Posterior cingulate gyrus (tissue), 11 donors: ENCODE results near the gene ATP13A1.

ENCODE experiments used
- DNase-seq, 10 donors: peaks; one replicate each; pipeline versions ENCODE4 v3.0.0 to v3.0.0-alpha.2; 2020 to 2021; ENCODE audit warnings: mixed read lengths in 3 of 10
- intact Hi-C: fragments of 100-400 bp; cut with DNase I; formaldehyde crosslinking; loops from one replicate; pipeline ENCODE4 v1.15.1; 2023

The ATP13A1 gene

DNA sequence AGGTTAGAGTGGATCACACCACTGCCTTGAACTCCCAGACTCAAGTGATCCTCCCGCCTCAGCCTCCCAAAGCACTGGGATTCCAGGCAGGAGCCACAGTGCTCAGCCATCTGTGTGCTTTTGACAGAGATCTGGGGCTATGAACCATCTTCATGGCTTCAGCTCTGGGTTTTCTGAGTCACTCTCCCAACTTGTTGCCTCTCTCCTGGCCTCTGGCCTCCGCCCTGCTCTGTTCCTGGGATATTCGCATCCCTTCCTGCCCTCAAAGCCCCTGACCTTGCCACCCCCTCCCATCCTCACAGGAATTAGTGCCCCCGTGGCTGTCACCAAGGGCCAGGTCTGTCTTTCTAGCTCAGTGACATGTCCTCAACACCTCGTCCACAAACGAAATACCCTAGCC is 14.3 kb downstream of the ATP13A1 start:
- peak in 1 of 10 donors; percentile 60 for DNase-seq
- intact Hi-C loops = no loop called here

- DNase-seq = peak in 1 of 10 donors; percentile 75
Observed at GRCh38 chr19:19647037-19647835, 16.2 kb downstream of the ATP13A1 start.

GRCh38 chr19:19645233-19645870 is 18.1 kb downstream of the ATP13A1 start:
- peak in 1 of 10 donors; percentile 70 for DNase-seq
- intact Hi-C loops = no loop called here

More at GRCh38 chr19:19647037-19647835, 16.2 kb downstream of the ATP13A1 start:
- intact Hi-C loops = no loop called here

DNA sequence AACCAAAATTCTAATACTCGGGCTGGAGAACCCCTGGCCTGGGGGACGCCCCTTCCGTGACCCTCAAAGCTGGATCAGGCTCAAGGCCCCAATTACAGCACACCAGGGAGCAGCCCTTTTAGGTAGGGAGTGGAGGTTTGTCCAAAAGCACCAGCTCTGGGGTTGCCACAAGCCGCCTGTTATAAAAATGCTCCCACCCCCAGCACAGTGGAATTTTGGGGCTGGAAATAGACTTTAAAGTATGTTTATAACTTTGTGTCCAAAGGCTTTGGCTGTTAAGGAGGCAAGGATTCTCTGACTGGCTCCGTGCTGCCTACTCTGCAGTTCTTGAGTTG is 19.5 kb downstream of the ATP13A1 start:
- intact Hi-C loops = loop anchor here (1.0 kb wide), 1 partner anchor 112 kb away; no protein-coding TSS in a partner anchor
- DNase-seq = no peak

DNA sequence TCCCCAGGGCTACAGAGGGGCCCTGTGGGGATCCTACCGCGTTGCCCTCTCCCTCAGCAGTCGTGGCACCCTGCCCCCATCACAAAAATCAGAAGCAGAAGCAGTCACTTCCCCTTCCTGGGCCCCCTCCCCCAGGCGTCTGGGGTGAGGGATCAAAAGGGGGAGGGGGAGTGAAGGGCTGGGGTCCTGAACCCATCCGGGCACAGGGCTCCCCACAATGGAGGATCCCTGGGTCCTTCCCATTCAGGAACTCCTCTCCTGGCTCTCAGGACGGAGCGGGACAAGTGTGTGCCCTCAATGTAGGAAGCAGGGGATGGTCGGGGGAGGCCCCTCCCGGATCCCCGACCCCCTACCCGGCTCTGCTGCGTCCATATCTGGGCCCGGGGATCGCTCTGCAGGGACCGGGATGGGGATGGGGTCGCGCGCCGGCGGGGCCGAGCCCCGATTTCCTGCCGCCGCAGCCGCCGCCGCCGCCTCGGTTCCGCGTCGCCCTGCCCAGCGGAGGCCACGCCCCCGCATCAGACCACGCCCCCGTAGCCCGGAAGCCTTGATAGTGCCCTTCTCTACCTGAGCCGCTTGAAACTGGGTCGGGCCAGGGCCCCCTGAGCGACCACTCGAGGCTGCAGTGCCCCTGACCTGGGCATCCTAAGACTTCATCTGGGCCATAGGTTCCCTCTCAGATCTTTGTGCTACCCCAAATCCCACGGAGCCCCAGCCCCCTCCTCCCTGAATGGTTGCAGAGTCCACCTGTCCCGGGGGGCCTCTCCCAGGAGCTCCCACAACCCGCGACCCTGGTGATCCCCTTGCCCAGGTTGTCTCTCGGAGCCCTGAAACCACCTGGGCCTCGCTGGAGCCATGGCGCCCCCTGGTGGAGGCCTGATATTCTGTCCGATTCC is 20.1 kb downstream of the ATP13A1 start, which contains the start of gene GMIP:
Gene GMIP, minus strand, starts transcription at position 500 of the 896 bp plus-strand sequence. Its CDS starts 128 bp downstream, at position 372.
- peak in 9 of 10 donors; percentile 40 to 95 (median 74) for DNase-seq
- intact Hi-C loops = loop anchor here (1.0 kb wide), 1 partner anchor 111 kb away; no protein-coding TSS in a partner anchor

DNA sequence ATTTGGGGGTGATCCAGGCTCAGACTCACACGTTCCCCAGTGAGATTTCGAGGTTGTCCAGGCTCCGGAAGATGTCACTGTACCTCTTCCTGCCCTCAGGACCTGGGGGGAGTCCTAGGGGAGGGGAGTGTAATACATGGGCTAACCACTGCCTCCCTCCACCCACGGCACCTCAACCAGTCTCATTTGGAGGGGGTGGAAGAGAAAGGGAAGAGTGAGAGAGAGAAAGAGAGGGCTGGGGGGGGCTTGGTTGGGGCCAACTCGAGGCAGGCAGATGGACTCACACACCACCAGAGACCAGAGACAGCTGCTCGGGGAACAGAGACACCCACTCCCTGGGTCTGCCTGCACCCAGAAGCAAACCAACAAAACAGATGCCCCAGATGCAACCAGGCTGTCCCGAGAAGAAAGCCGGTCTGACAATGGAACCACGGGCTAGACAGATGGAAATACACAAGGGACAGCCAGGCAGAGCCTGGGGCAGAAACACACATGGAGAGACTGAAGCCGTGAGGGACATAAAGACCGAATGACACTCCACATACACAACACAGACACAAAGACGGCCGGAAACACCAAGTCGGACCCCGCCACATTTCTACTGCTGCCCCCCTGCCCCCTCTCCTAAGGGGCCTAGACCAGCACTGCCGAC is 20.8 kb downstream of the ATP13A1 start:
- DNase-seq = peak in 2 of 10 donors; percentile 59 to 78
- intact Hi-C loops = no loop called here

DNA sequence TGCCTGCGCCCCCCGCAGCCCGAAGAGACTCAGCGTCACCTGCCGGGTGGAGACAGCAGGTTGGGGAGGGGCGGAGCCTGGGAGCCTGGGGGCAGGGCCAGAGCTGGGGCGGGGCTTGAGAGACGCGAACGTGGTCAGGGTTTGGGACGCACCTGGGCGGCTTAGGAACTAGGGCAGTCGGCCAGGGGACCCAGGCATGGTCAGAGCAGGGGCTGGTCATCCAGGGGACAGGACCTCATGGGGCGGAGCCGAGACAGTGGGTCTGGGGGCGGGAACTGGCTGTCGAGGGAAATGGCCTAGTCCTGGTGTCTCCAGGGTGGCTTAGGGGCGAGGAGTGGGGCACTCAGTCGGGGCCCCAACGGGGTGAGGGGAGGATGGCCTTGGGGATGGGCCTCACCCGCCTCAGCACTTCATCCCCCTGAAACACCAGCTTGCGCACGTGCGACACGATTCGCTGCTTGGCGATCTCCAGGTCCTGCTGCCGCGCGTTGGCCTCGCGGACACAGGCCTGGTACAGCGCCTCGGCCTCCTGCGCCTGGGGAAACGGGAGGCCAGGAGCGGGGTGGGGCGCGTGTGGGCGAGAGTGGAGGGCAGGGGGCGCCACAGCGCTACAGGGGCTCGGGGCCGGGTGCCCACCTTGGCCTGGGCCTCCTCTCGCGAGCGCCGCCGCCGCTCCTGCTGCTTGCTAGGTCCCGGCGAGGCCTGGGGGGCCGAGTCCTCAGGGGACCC is 25.8 kb downstream of the ATP13A1 start:
- intact Hi-C loops = no loop called here
- DNase-seq = no peak

GRCh38 chr19:19637186-19637522 is 26.3 kb downstream of the ATP13A1 start:
- intact Hi-C loops = no loop called here
- DNase-seq = no peak

DNA sequence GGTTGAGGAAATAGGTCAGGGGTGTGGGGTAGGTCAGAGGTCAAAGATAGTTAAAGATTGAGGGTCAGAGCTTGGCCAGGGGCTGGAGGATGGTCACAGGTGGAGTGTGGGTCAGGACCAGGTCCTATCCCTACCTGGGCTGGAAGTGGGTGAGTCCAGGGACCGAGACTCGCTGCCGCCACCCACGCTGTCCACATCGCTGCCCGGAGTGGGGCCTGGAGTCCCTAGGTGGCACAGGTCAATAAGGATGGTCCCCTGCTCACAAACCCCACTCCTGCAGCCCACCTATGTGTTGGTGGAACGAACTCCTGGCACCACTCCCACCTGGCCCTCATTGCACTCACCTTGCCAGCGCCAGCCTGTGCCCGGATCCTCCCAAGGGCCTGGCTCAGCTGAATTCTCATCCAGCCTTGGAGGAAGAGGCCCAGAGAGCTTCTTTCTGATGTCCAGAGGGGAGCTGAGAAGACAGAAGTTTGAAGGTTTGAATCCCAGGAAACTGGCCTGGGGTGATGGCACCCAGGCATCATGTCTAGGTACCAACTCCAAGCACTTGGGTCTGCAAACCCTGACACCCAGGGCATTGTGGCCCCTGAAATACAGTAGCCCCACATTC is 26.8 kb downstream of the ATP13A1 start:
- DNase-seq = peak in 1 of 10 donors; percentile 67
- intact Hi-C loops = no loop called here

DNA sequence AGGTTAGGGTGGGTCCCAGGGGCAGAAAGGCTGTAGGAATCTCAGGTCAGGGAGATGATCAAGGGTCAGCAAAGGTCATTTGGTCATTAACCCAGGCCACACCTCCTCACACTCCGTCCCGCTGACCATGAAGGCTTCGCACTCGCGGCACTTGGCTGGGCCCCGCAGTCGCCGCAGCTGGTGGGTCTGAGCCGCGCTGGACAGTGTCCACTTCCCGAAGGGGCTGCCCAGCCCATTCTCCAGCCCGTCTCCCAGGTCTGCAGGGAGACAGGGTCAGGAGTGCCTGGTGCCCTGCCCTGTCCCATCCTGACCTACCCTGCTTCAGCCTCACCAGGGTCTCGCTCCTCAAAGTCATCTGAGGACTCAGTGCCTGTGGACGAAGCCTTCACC is 28.2 kb downstream of the ATP13A1 start:
- DNase-seq = peak in 1 of 10 donors; percentile 36
- intact Hi-C loops = no loop called here

GRCh38 chr19:19634516-19635312 is 28.8 kb downstream of the ATP13A1 start:
- intact Hi-C loops = no loop called here
- DNase-seq = peak in 1 of 10 donors; percentile 58

GRCh38 chr19:19633711-19634515 is 29.6 kb downstream of the ATP13A1 start:
- intact Hi-C loops = no loop called here
- no peak for DNase-seq

- intact Hi-C loops = no loop called here
- no peak for DNase-seq
Observed at GRCh38 chr19:19632661-19633060, 30.8 kb downstream of the ATP13A1 start.

- intact Hi-C loops = no loop called here
- DNase-seq = no peak
Observed at GRCh38 chr19:19631346-19631745, 32.1 kb downstream of the ATP13A1 start.

- DNase-seq = no peak
- intact Hi-C loops = no loop called here
Observed at GRCh38 chr19:19630426-19630825, 33.0 kb downstream of the ATP13A1 start.

DNA sequence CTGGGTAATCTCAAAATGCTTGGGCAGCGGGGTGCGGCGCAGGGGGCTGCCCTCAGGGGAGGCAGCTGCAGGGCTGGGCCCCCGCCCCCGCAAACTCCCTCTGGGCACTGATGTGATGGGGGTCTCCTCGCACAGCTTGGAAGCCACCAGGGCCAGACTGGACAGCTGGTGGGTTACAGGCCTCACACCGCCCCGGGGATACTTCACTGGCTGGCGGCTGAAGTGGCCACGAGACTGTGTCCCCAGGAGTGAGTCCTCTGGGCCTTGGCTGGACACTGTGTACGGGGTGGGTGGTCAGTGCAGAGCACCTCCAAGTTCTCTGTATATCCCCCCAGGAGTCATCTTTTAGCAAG is 33.4 kb downstream of the ATP13A1 start:
- DNase-seq = no peak
- intact Hi-C loops = no loop called here

DNA sequence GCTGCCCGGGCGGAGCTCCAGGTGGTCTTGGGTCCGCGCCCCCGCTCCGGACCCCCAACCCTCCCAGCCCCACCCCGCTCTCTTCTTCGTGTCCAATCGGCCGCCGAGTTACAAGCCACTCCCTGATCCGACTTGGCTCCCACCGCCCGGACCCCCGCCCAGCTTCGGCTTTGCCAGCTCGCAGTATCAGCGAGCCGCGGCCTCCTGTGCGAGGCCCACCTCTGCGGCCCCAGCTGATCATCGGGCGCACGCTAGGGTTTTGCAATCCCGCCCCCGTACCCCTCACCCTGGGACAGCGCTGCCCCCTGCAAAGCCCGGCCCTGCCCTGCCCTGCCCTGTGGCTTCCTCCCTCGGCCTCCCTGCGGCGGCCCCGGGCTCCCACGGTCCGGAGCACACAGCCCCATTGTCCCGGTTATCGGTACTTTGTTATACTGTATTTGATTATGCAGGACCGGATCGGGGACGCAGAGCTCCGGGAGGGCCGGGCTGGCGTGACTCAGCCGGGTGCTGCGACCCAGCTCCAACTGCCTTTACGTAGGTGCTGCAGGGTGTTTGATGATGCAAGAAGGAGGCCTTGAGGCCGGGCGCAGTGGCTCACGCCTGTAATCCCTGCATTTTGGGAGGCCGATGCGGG is 34.9 kb downstream of the ATP13A1 start:
- intact Hi-C loops = no loop called here
- DNase-seq = peak in 1 of 10 donors; percentile 77
